Chondrocyte (in vitro differentiated cells): Measurements from ENCODE around the gene C15orf62. TPM values are rescaled to one million over a fixed set of nuclear protein-coding genes. Genes with fewer than 3 reads are reported as not detected.

Source experiments
- DNase-seq: peaks from one replicate; pipeline ENCODE4 v3.0.0; 2021; ENCODE audit warnings: mixed read lengths, low spot score
- H3K27ac Mint-ChIP-seq: one replicate; pipeline ENCODE4 v1.8.0; 2021; ENCODE audit warnings: mild to moderate bottlenecking, moderate library complexity, mixed read lengths; ENCODE audit not compliant: unreplicated experiment
- H3K27me3 Mint-ChIP-seq: 2 replicates; pipeline ENCODE4 v1.8.0; 2021; ENCODE audit warnings: low read depth, mixed read lengths
- H3K36me3 Mint-ChIP-seq: 2 replicates; pipeline ENCODE4 v1.8.0; 2021; ENCODE audit warnings: low read depth, mixed read lengths
- H3K4me1 Mint-ChIP-seq: 2 replicates; pipeline ENCODE4 v1.8.0; 2021; ENCODE audit warnings: low read depth, mild to moderate bottlenecking, mixed read lengths
- H3K4me3 Mint-ChIP-seq: one replicate; pipeline ENCODE4 v1.8.0; 2021; ENCODE audit warnings: mild to moderate bottlenecking, moderate library complexity, mixed read lengths; ENCODE audit not compliant: unreplicated experiment
- H3K9me3 Mint-ChIP-seq: 2 replicates; pipeline ENCODE4 v1.8.0; 2021; ENCODE audit warnings: low read depth, mixed read lengths
- total RNA-seq: library from RNA; stranded (reverse); gene quantifications from 3 replicates; pipeline ENCODE4 v1.2.1, GENCODE V29; 2021
- TF ChIP-seq, protein P1 (sequence below): fragments of 200-600 bp; sonication (generic); IDR thresholded peaks from 2 replicates; pipeline ENCODE4 v1.5.0; 2021; ENCODE audit warnings: antibody characterized with exemption, mild to moderate bottlenecking, moderate library complexity

Gene C15orf62
- total RNA-seq, 1 donor from 2014 or later, result 0.12 TPM

GRCh38 chr15:40773902-40774301 is 4.1 kb downstream of the C15orf62 start:
- TF ChIP-seq, protein P1, sequence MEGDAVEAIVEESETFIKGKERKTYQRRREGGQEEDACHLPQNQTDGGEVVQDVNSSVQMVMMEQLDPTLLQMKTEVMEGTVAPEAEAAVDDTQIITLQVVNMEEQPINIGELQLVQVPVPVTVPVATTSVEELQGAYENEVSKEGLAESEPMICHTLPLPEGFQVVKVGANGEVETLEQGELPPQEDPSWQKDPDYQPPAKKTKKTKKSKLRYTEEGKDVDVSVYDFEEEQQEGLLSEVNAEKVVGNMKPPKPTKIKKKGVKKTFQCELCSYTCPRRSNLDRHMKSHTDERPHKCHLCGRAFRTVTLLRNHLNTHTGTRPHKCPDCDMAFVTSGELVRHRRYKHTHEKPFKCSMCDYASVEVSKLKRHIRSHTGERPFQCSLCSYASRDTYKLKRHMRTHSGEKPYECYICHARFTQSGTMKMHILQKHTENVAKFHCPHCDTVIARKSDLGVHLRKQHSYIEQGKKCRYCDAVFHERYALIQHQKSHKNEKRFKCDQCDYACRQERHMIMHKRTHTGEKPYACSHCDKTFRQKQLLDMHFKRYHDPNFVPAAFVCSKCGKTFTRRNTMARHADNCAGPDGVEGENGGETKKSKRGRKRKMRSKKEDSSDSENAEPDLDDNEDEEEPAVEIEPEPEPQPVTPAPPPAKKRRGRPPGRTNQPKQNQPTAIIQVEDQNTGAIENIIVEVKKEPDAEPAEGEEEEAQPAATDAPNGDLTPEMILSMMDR, result no peak
- peaks cover 17% of the 10 kb centered on the region for H3K36me3 Mint-ChIP-seq
- H3K9me3 Mint-ChIP-seq, result no peaks in the 10 kb centered on the region
- H3K27me3 Mint-ChIP-seq, result no peaks in the 10 kb centered on the region
- DNase-seq, result no peak
- H3K4me1 Mint-ChIP-seq, result peaks cover 20% of the 10 kb centered on the region
- no peak overlapping the region for H3K4me3 Mint-ChIP-seq
- no peak overlapping the region for H3K27ac Mint-ChIP-seq

- peaks cover 12% of the 10 kb centered on the region for H3K4me1 Mint-ChIP-seq
- H3K36me3 Mint-ChIP-seq, result peaks cover 24% of the 10 kb centered on the region
- H3K27ac Mint-ChIP-seq, result no peak overlapping the region
- no peaks in the 10 kb centered on the region for H3K27me3 Mint-ChIP-seq
- TF ChIP-seq, protein P1, result no peak
- no peak for DNase-seq
- no peaks in the 10 kb centered on the region for H3K9me3 Mint-ChIP-seq
- H3K4me3 Mint-ChIP-seq, result no peak overlapping the region
These were observed 5.2 kb downstream of the C15orf62 start for GRCh38 chr15:40775007-40775406.

- H3K27me3 Mint-ChIP-seq, result no peaks in the 10 kb centered on the region
- TF ChIP-seq, protein P1, result no peak
- no peaks in the 10 kb centered on the region for H3K9me3 Mint-ChIP-seq
- no peak overlapping the region for H3K27ac Mint-ChIP-seq
- no peak overlapping the region for H3K4me3 Mint-ChIP-seq
- peaks cover 24% of the 10 kb centered on the region for H3K36me3 Mint-ChIP-seq
- no peak for DNase-seq
- H3K4me1 Mint-ChIP-seq, result peaks cover 9% of the 10 kb centered on the region
These were observed 6.2 kb downstream of the C15orf62 start for GRCh38 chr15:40775740-40776536.

DNA sequence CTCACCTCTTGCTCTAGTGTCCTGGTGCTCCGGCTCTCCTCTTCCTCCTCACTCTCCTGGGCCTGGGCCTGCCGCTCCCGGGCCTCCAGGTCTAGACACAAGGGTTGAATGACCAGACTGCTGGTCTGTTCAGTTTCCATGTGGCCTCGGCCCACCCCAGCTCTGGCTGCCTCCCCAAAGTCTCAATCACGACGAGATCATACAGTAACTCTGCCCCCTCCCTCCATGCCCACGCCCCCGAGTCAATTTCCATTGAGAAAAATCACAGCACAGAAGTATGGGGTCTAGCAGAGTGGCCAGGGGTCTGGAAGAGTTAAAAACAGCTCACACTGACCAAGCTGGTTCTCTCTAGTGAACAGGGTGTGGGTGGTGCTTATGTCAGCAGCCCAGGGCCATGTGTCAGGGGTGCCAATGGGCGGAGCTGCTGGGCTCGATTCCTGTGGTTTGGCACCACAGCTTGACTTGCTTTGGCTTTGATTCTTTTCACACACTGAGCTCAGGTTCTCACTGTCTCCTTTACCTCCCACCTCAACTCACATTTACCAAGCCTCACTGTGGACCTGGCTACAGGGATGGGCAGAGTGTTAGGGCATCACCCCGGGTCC is 6.9 kb downstream of the C15orf62 start:
- peaks cover 22% of the 10 kb centered on the region for H3K36me3 Mint-ChIP-seq
- no peaks in the 10 kb centered on the region for H3K9me3 Mint-ChIP-seq
- TF ChIP-seq, protein P1, result no peak
- H3K27me3 Mint-ChIP-seq, result no peaks in the 10 kb centered on the region
- peaks cover 9% of the 10 kb centered on the region for H3K4me1 Mint-ChIP-seq
- no peak for DNase-seq
- H3K4me3 Mint-ChIP-seq, result no peak overlapping the region
- H3K27ac Mint-ChIP-seq, result peak overlapping the region; percentile 68

GRCh38 chr15:40782609-40783227 is 12.9 kb downstream of the C15orf62 start:
- no peaks in the 10 kb centered on the region for H3K27me3 Mint-ChIP-seq
- peaks cover 11% of the 10 kb centered on the region for H3K4me1 Mint-ChIP-seq
- H3K4me3 Mint-ChIP-seq, result no peak overlapping the region
- H3K27ac Mint-ChIP-seq, result no peak overlapping the region
- H3K36me3 Mint-ChIP-seq, result peaks cover 6% of the 10 kb centered on the region
- H3K9me3 Mint-ChIP-seq, result no peaks in the 10 kb centered on the region
- no peak for DNase-seq
- TF ChIP-seq, protein P1, result peak; percentile 76
